K562 (cell line): ENCODE results near the gene ANAPC10. TPM values are rescaled to one million over a fixed set of nuclear protein-coding genes. Genes with fewer than 3 reads are reported as not detected.

Source experiments
- ATAC-seq: fragments of 200-7000 bp; cut with Tn5 transposase; 3 replicates; pipeline ENCODE4 v1.9.1; 2020; ENCODE audit warnings: moderate library complexity
- BruUV-seq: library from RNA; stranded (reverse); fragments of 400-500 nt; replicated peaks from 2 replicates; lab custom pipeline; 2021; lab: Mats Ljungman, UMichigan
- CTCF ChIA-PET: fragments of 300-600 bp; formaldehyde crosslinking; extraction: SDS; loops from one replicate; lab custom pipeline; 2021; ENCODE audit warnings: low intra/inter-chr PET ratio; lab: Yijun Ruan, JAX
- POLR2A ChIA-PET: fragments of 300-600, 350-650 bp; sonication (Branson Sonifier 250); formaldehyde crosslinking; extraction: SDS; loops from one replicate; lab custom pipeline; 2021; ENCODE audit warnings: antibody characterized with exemption, inconsistent platforms; lab: Yijun Ruan, JAX
- DNase-seq, 4 experiments: peaks; one replicate each; pipeline versions ENCODE4 v3.0.0 to v3.0.0-alpha.2; 2011 to 2018; ENCODE audit warnings: low spot score in 3 of 4, mixed read lengths in 3 of 4; ENCODE audit errors: extremely low read depth in 1 of 4
- FAIRE-seq: peaks from 2 replicates; lab custom pipeline; 2011; peaks lifted over from hg19 to GRCh38; lab: Jason Lieb, UNC
- H2AFZ ChIP-seq: 2 replicates; pipeline ENCODE4 v1.6.0; 2011; ENCODE audit warnings: low read depth, low read length, control low read depth, inconsistent platforms
- H3K27ac ChIP-seq: fragments of 200-600 bp; 3 replicates; pipeline ENCODE4 v1.8.0; 2011; ENCODE audit warnings: low read depth, mild to moderate bottlenecking, control low read depth, inconsistent platforms, low read length, moderate library complexity, mixed read lengths; ENCODE audit errors: extremely low read depth
- H3K27me3 ChIP-seq, 2 experiments: fragments of 300-600 bp in 1 of 2; 2 replicates in 1 of 2; 3 replicates in 1 of 2; pipeline versions ENCODE4 v1.6.0 to v1.8.0; 2011; ENCODE audit warnings: inconsistent platforms in 2 of 2, low read length in 2 of 2, mild to moderate bottlenecking in 1 of 2, mixed read lengths in 1 of 2, moderate library complexity in 1 of 2; ENCODE audit not compliant: control insufficient read depth in 2 of 2, insufficient read depth in 2 of 2
- H3K36me3 ChIP-seq: fragments of 300-600 bp; 3 replicates; pipeline ENCODE4 v1.8.0; 2011; ENCODE audit warnings: mild to moderate bottlenecking, low read length, inconsistent platforms; ENCODE audit not compliant: control insufficient read depth, insufficient read depth
- H3K4me1 ChIP-seq, 2 experiments: fragments of 200-600 bp in 1 of 2; replicated peaks in 1 of 2; 2 replicates in 1 of 2; 3 replicates in 1 of 2; pipeline versions ENCODE4 v1.5.1 to v1.8.0; 2011; ENCODE audit warnings: inconsistent platforms in 2 of 2, low read length in 2 of 2, mild to moderate bottlenecking in 1 of 2, mixed read lengths in 1 of 2, moderate library complexity in 1 of 2; ENCODE audit not compliant: control insufficient read depth in 2 of 2, insufficient read depth in 2 of 2
- H3K4me2 ChIP-seq: 2 replicates; pipeline ENCODE4 v1.6.1; 2011; ENCODE audit warnings: low read length, control low read depth, inconsistent platforms, mixed read lengths; ENCODE audit not compliant: insufficient read depth
- H3K4me3 ChIP-seq: fragments of 200-600 bp; sonication (generic), shearing (Covaris generic); 2 replicates; pipeline ENCODE4 v1.5.1; 2016; ENCODE audit warnings: control low read depth, inconsistent platforms
- H3K79me2 ChIP-seq: fragments of 200-600 bp; 3 replicates; pipeline ENCODE4 v1.8.0; 2011; ENCODE audit warnings: low read length, inconsistent platforms; ENCODE audit not compliant: control insufficient read depth, insufficient read depth
- H3K9ac ChIP-seq, 2 experiments: 2 replicates each; pipeline versions ENCODE4 v1.6.0 to v1.6.1; 2011; ENCODE audit warnings: low read depth in 2 of 2, low read length in 2 of 2, control low read depth in 1 of 2, inconsistent platforms in 1 of 2, mild to moderate bottlenecking in 1 of 2, mixed read lengths in 1 of 2; ENCODE audit not compliant: insufficient read depth in 1 of 2
- H3K9me1 ChIP-seq: one replicate; pipeline ENCODE4 v1.6.0; 2011; ENCODE audit warnings: inconsistent platforms, mild to moderate bottlenecking, low read length, moderate library complexity; ENCODE audit not compliant: control insufficient read depth, insufficient read depth
- H3K9me3 ChIP-seq: replicated peaks from 2 replicates; pipeline ENCODE4 v1.5.1; 2011; ENCODE audit warnings: low read depth, low read length, inconsistent platforms; ENCODE audit not compliant: control insufficient read depth, insufficient read depth
- H4K20me1 ChIP-seq: replicated peaks from 2 replicates; pipeline ENCODE4 v1.6.1; 2011; ENCODE audit warnings: low read length, inconsistent platforms, mixed read lengths; ENCODE audit not compliant: control insufficient read depth, insufficient read depth
- GATA2 ChIP-seq: sonication (generic); formaldehyde crosslinking; IDR thresholded peaks from 2 replicates; pipeline ENCODE4 v1.4.0; 2020; ENCODE audit warnings: mild to moderate bottlenecking, missing genetic modification reagents
- GATAD2B ChIP-seq: fragments of 450-650 bp; IDR thresholded peaks from 2 replicates; pipeline ENCODE4 v1.6.1; 2017; ENCODE audit warnings: mild to moderate bottlenecking, borderline replicate concordance
- MGA ChIP-seq: fragments of 450-650 bp; IDR thresholded peaks from 2 replicates; pipeline ENCODE4 v1.6.1; 2016; ENCODE audit warnings: mild to moderate bottlenecking, moderate library complexity
- PBX2 ChIP-seq, 2 experiments: IDR thresholded peaks in 1 of 2; conservative IDR thresholded peaks in 1 of 2; 2 replicates each; pipeline ENCODE4 v1.6.1; 2016; ENCODE audit warnings: low read depth in 2 of 2, mild to moderate bottlenecking in 1 of 2, missing compliant biosample characterization in 1 of 2, missing genetic modification characterization in 1 of 2, moderate library complexity in 1 of 2
- ZBTB9 ChIP-seq: fragments of 450-650 bp; formaldehyde crosslinking; IDR thresholded peaks from 2 replicates; pipeline ENCODE4 v1.4.0; 2020; ENCODE audit warnings: mild to moderate bottlenecking, moderate library complexity
- WGBS: fragments of 100-300 bp; shearing (Covaris generic); methylation state at CpG from one replicate; pipeline ENCODE4 v1.1.6; 2016; ENCODE audit warnings: low coverage, mixed read lengths; ENCODE audit not compliant: insufficient coverage; ENCODE audit errors: missing lambda C conversion rate; 5-methylcytosine and 5-hydroxymethylcytosine counted together
- in situ Hi-C: fragments of 300-500 bp; cut with MboI; formaldehyde crosslinking; loops from 4 replicates; pipeline ENCODE4 v1.15.0; 2018; ENCODE audit warnings: inconsistent platforms, mixed read lengths
- intact Hi-C: fragments of 100-400 bp; cut with micrococcal nuclease; formaldehyde crosslinking; loops from 2 replicates; pipeline ENCODE4 v1.14.2; 2022
- polyA plus RNA-seq, 8 experiments: library from polyadenylated mRNA; depleted of rRNA in 4 of 8; stranded (reverse) in 5 of 8; unstranded in 3 of 8; fragments of >200 nt; fragmentation: Nextera tagmentation in 2 of 8; fragmentation: Illumina TruSeq in 1 of 8; extraction: Ambion mirVana in 2 of 8; extraction: Trizol in 1 of 8; gene quantifications; 2 replicates each; pipeline versions ENCODE4 v1.2.1 to v1.2.3, GENCODE V29; 2011 to 2014; ENCODE audit warnings: inconsistent platforms in 1 of 8, missing spikeins in 1 of 8
- total RNA-seq, 7 experiments: library from RNA; depleted of rRNA in 6 of 7; stranded (reverse); fragments of >200 nt in 6 of 7; fragmentation: Illumina TruSeq in 2 of 7; extraction: Trizol in 2 of 7; gene quantifications; 2 replicates each; pipeline versions ENCODE4 v1.2.1 to v1.2.3, GENCODE V29; 2011 to 2021; ENCODE audit warnings: low replicate concordance in 1 of 7

ANAPC10 gene
- total and polyA plus RNA-seq, 9 of the 15 experiments (the other 6 are each of a cell fraction or from before 2014, with no cell fraction given): 31.0 to 96.2 (median 60.3) TPM

GRCh38 chr4:144985531-144985930, 112.5 kb downstream of the ANAPC10 start:
- WGBS: 22% methylated on average over 1 of the region's 1 CpG
- Histone ChIP-seq H3K4me3 (no peak overlapping the region), H4K20me1 (no peaks in the 10 kb centered on the region), H3K36me3 (no peaks in the 10 kb centered on the region), H3K9me3 (no peaks in the 10 kb centered on the region), H2AFZ (no peak overlapping the region), H3K9ac (no peak overlapping the region), H3K79me2 (no peaks in the 10 kb centered on the region), H3K9me1 (no peaks in the 10 kb centered on the region), H3K27ac (no peak overlapping the region), H3K4me2 (no peak overlapping the region), H3K27me3 (no peaks in the 10 kb centered on the region), H3K4me1 (no peaks in the 10 kb centered on the region)
- no peak for DNase-seq
- ATAC-seq: no peak
- ChIA-PET CTCF (no interaction called here), POLR2A (no interaction called here)
- in situ Hi-C loops (no loop called here), intact Hi-C loops (no loop called here)
- no TSS peak for BruUV-seq
- FAIRE-seq: no peak
- TF ChIP-seq MGA (no peak), ZBTB9 (CRISPR knock-in tag) (no peak), GATAD2B (no peak), GATA2 (no peak), PBX2 (CRISPR knock-in tag; IDR thresholded peaks at IDR 0.05; ENCODE audit: low read depth) (no peak), PBX2 (tag; conservative IDR thresholded peaks at IDR 0.05; ENCODE audit: low read depth) (no peak)
- TF ChIP-seq, all 486 proteins: peak for 0
